Neural progenitor cell (in vitro differentiated cells): ENCODE results near the gene CTSD. TPM values are rescaled to one million over a fixed set of nuclear protein-coding genes. Genes with fewer than 3 reads are reported as not detected.

Experiments
- DNase-seq: peaks from one replicate; pipeline ENCODE4 v3.0.0-alpha.2; 2016; ENCODE audit warnings: low spot score
- H2AFZ ChIP-seq: fragments of 200-600 bp; sonication (generic); replicated peaks from 2 replicates; pipeline ENCODE4 v1.6.1; 2016; ENCODE audit warnings: antibody characterized with exemption
- H3F3A ChIP-seq: fragments of 200-600 bp; sonication (generic); 2 replicates; pipeline ENCODE4 v1.6.1; 2016; ENCODE audit warnings: antibody characterized with exemption, low read depth
- H3K27ac ChIP-seq: fragments of 200-600 bp; sonication (generic); 2 replicates; pipeline ENCODE4 v1.5.1; 2016; ENCODE audit warnings: mild to moderate bottlenecking
- H3K27me3 ChIP-seq: fragments of 200-600 bp; sonication (generic); 2 replicates; pipeline ENCODE4 v1.6.1; 2016; ENCODE audit warnings: mild to moderate bottlenecking, moderate library complexity
- H3K36me3 ChIP-seq: fragments of 200-600 bp; sonication (generic); 2 replicates; pipeline ENCODE4 v1.5.1; 2016
- H3K4me1 ChIP-seq: fragments of 200-600 bp; sonication (generic); 2 replicates; pipeline ENCODE4 v1.6.1; 2016; ENCODE audit warnings: mixed run types
- H3K4me2 ChIP-seq: fragments of 200-600 bp; sonication (generic); 2 replicates; pipeline ENCODE4 v1.6.1; 2016
- H3K4me3 ChIP-seq: fragments of 200-600 bp; sonication (generic); 2 replicates; pipeline ENCODE4 v1.5.1; 2016
- H3K79me2 ChIP-seq: fragments of 200-600 bp; sonication (generic); 2 replicates; pipeline ENCODE4 v1.6.1; 2016; ENCODE audit warnings: low read depth
- H3K9ac ChIP-seq: fragments of 200-600 bp; sonication (generic); 2 replicates; pipeline ENCODE4 v1.6.1; 2016
- H3K9me3 ChIP-seq: fragments of 200-600 bp; sonication (generic); 2 replicates; pipeline ENCODE4 v1.5.1; 2016; ENCODE audit warnings: low read depth
- H4K20me1 ChIP-seq: fragments of 200-600 bp; sonication (generic); 2 replicates; pipeline ENCODE4 v1.6.1; 2016; ENCODE audit warnings: low read depth
- H3K27ac Mint-ChIP-seq: 3 replicates; pipeline ENCODE4 v1.8.0; 2021; ENCODE audit warnings: mixed read lengths
- H3K27me3 Mint-ChIP-seq: 2 replicates; pipeline ENCODE4 v1.8.0; 2022; ENCODE audit warnings: low read depth, mild to moderate bottlenecking, inconsistent platforms, moderate library complexity, mixed read lengths; ENCODE audit not compliant: insufficient read depth
- H3K36me3 Mint-ChIP-seq: 3 replicates; pipeline ENCODE4 v1.8.0; 2021; ENCODE audit warnings: mixed read lengths
- H3K4me1 Mint-ChIP-seq: 3 replicates; pipeline ENCODE4 v1.8.0; 2021; ENCODE audit warnings: mixed read lengths
- H3K4me3 Mint-ChIP-seq: 3 replicates; pipeline ENCODE4 v1.8.0; 2021; ENCODE audit warnings: mild to moderate bottlenecking, moderate library complexity, mixed read lengths
- H3K9me3 Mint-ChIP-seq: 3 replicates; pipeline ENCODE4 v1.8.0; 2020; ENCODE audit warnings: mixed read lengths
- CTCF ChIP-seq: fragments of 200-600 bp; sonication (generic); IDR thresholded peaks from 2 replicates; pipeline ENCODE4 v1.5.1; 2017; ENCODE audit warnings: antibody characterized with exemption, mild to moderate bottlenecking
- EZH2 ChIP-seq: fragments of 200-600 bp; sonication (generic); IDR thresholded peaks from 2 replicates; pipeline ENCODE4 v1.6.1; 2017; ENCODE audit warnings: antibody characterized with exemption, mild to moderate bottlenecking, moderate library complexity
- EZH2phosphoT487 ChIP-seq: fragments of 200-600 bp; sonication (generic); IDR thresholded peaks from 2 replicates; pipeline ENCODE4 v1.6.1; 2017; ENCODE audit warnings: antibody characterized with exemption
- total RNA-seq: library from RNA; depleted of rRNA; stranded (reverse); fragments of >200 nt; gene quantifications from 2 replicates; pipeline ENCODE4 v1.2.3, GENCODE V29; 2015; ENCODE audit warnings: low replicate concordance

CTSD gene
- total RNA-seq, 1 donor from 2014 or later, result 38.2 TPM

DNA sequence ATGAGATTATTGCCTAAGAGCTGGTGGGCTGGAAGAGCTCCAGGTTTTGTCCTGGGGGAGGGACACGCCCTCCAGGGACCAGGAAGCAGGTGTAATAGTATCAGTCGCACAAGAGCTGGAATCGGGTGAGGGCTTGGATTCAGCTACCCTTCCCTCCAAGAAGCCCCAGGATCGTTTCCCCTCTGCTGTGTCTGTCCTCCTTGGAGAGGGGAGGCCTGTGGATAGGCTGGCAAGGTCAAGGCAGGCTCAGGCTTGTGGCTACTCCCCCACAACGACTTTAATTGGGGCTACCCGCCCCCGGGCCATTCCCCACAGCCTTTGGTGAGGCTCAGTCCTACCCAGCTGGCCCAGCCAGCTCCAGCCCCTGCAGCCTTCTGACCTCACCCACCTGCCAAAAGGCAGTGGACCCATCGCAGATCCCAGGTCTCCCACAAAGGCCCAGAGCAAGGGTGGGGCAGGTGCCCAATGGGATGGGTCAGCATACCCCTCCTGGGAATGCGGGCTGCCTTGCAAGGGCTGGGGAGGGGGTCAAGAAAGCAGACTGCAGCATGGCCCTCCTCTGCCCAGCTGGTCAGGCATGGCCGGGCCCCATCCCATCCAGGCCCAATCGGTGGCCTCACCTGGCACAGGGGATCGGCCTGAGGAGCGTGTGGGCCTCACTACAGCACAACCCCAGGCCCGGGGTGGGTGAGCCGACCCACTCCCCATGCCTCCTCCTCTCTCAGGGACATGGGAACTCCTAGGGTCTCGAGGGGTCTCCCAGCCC is 1.0 kb downstream of the CTSD start:
- H3K36me3 ChIP-seq, result no peaks in the 10 kb centered on the region
- no peaks in the 10 kb centered on the region for H3K4me1 ChIP-seq
- no peak overlapping the region for H3K27ac Mint-ChIP-seq

GRCh38 chr11:1761857-1762536 is 1.7 kb downstream of the CTSD start:
- Mint-ChIP-seq H3K36me3 (no peaks in the 10 kb centered on the region), H3K27ac (no peak overlapping the region), H3K4me1 (peaks cover 7% of the 10 kb centered on the region), H3K9me3 (no peaks in the 10 kb centered on the region), H3K4me3 (peak overlapping the region; percentile 82), H3K27me3 (peaks cover 2% of the 10 kb centered on the region)
- Histone ChIP-seq H3K4me3 (no peak overlapping the region), H3K27ac (no peak overlapping the region), H3K36me3 (no peaks in the 10 kb centered on the region), H3K9me3 (no peaks in the 10 kb centered on the region), H3K27me3 (no peaks in the 10 kb centered on the region), H3K9ac (no peak overlapping the region), H3K79me2 (peaks cover 13% of the 10 kb centered on the region), H2AFZ (no peak overlapping the region), H4K20me1 (no peaks in the 10 kb centered on the region), H3K4me1 (no peaks in the 10 kb centered on the region), H3F3A (no peaks in the 10 kb centered on the region), H3K4me2 (no peak overlapping the region)
- TF ChIP-seq CTCF (no peak), EZH2phosphoT487 (no peak), EZH2 (no peak)
- DNase-seq, result no peak

More for the DNA sequence above, 1.0 kb downstream of the CTSD start:
- Mint-ChIP-seq H3K4me1 (peaks cover 7% of the 10 kb centered on the region), H3K36me3 (no peaks in the 10 kb centered on the region), H3K4me3 (peak overlapping the region; percentile 82), H3K27me3 (peaks cover 2% of the 10 kb centered on the region), H3K9me3 (no peaks in the 10 kb centered on the region)
- no peaks in the 10 kb centered on the region for H3F3A ChIP-seq
- H3K4me3 ChIP-seq, result peak overlapping the region; percentile 99
- H3K27ac ChIP-seq, result no peak overlapping the region
- no peak overlapping the region for H2AFZ ChIP-seq
- peak overlapping the region; percentile 89 for H3K9ac ChIP-seq
- no peak for DNase-seq
- TF ChIP-seq EZH2phosphoT487, result no peak
- TF ChIP-seq CTCF, result no peak
- TF ChIP-seq EZH2, result no peak
- no peaks in the 10 kb centered on the region for H3K27me3 ChIP-seq
- no peaks in the 10 kb centered on the region for H3K9me3 ChIP-seq
- H4K20me1 ChIP-seq, result no peaks in the 10 kb centered on the region
- peak overlapping the region; percentile 100 for H3K4me2 ChIP-seq
- H3K79me2 ChIP-seq, result peaks cover 13% of the 10 kb centered on the region

DNA sequence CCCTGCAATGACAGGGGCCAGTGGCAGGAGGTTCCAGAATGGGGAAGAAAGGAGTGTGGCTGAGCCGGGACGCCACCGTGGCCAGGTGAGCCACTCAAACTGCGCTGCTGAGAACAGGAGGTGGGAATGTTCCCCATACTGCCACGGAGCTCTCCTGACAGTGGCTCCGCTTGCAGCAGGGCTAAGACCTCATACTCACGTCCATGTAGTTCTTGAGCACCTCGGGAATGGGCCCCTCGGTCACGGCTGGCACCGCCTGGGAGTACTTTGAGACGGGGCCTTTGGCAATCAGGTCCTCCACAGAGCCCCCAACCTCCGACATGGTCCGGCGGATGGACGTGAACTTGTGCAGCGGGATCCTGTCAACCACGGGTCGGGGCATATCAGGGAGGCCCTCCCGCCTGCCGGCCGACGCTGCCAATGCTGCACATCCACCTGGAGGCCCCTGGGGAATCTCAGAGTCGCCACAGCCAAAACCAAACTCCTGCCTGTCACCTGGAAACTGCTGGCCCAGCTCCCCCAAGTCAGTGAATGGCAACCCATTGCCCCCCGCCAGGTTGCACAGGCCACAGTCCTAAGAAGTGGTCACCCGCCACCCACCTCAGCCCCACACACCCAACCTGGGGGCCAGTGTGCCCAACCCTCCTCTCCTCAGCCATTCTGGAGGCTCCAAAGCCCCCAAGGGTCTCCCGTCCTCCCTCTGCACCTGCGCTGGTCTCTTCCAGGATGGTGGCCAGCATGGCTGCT is 2.4 kb downstream of the CTSD start:
- no peak overlapping the region for H3K4me3 ChIP-seq
- H3K9me3 ChIP-seq, result no peaks in the 10 kb centered on the region
- H3K9ac ChIP-seq, result no peak overlapping the region
- no peaks in the 10 kb centered on the region for H3F3A ChIP-seq
- H3K36me3 ChIP-seq, result no peaks in the 10 kb centered on the region
- Mint-ChIP-seq H3K4me1 (peaks cover 7% of the 10 kb centered on the region), H3K36me3 (no peaks in the 10 kb centered on the region), H3K27ac (no peak overlapping the region), H3K4me3 (no peak overlapping the region), H3K9me3 (no peaks in the 10 kb centered on the region), H3K27me3 (peaks cover 4% of the 10 kb centered on the region)
- H3K79me2 ChIP-seq, result peaks cover 13% of the 10 kb centered on the region
- DNase-seq, result no peak
- TF ChIP-seq EZH2, result no peak
- TF ChIP-seq EZH2phosphoT487, result no peak
- TF ChIP-seq CTCF, result no peak
- H3K4me1 ChIP-seq, result no peaks in the 10 kb centered on the region
- H3K4me2 ChIP-seq, result no peak overlapping the region
- H4K20me1 ChIP-seq, result no peaks in the 10 kb centered on the region
- no peak overlapping the region for H2AFZ ChIP-seq
- H3K27me3 ChIP-seq, result no peaks in the 10 kb centered on the region
- no peak overlapping the region for H3K27ac ChIP-seq
